SU-DHL-6 (cell line): ENCODE measurements around the gene ADRA2B.

Experiments
- EZH2phosphoT487 ChIP-seq: fragments of 200-600 bp; sonication (generic), shearing (Covaris generic); conservative IDR thresholded peaks from 2 replicates; pipeline ENCODE4 v1.6.1; 2018; ENCODE audit warnings: mild to moderate bottlenecking, antibody characterized with exemption, low read length, moderate library complexity, mixed read lengths
- TF ChIP-seq, protein P1 (sequence below): fragments of 200-600 bp; sonication (generic); IDR thresholded peaks from one replicate; pipeline ENCODE4 v1.5.1; 2017; ENCODE audit warnings: antibody characterized with exemption, mild to moderate bottlenecking, low read length, moderate library complexity; ENCODE audit not compliant: insufficient read depth, poor library complexity, severe bottlenecking

DNA sequence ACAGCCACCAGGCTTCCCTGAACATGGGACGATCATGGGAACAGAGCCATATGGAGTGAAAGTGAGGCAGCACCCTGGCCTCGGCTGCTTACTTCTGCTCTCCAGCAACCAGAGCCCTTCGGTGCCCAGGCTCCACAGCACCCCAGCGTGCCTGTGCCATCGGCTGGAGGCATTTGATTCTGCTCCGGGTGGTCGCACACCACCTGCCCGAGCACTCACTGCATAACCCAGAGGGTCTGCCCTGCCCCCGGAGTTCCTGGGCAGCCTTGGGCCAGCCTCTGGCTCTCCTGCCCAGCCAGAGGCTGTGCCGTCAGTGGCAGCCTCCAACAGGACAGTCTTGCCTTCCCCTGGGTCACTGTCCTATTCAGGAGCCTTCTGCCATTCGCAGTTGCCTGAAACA lies 18.1 kb upstream of the ADRA2B start:
- TF ChIP-seq, protein P1, sequence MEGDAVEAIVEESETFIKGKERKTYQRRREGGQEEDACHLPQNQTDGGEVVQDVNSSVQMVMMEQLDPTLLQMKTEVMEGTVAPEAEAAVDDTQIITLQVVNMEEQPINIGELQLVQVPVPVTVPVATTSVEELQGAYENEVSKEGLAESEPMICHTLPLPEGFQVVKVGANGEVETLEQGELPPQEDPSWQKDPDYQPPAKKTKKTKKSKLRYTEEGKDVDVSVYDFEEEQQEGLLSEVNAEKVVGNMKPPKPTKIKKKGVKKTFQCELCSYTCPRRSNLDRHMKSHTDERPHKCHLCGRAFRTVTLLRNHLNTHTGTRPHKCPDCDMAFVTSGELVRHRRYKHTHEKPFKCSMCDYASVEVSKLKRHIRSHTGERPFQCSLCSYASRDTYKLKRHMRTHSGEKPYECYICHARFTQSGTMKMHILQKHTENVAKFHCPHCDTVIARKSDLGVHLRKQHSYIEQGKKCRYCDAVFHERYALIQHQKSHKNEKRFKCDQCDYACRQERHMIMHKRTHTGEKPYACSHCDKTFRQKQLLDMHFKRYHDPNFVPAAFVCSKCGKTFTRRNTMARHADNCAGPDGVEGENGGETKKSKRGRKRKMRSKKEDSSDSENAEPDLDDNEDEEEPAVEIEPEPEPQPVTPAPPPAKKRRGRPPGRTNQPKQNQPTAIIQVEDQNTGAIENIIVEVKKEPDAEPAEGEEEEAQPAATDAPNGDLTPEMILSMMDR = no peak
- no peak for TF ChIP-seq EZH2phosphoT487
